Caco-2 (cell line): ENCODE data around the gene ACHE. TPM values are rescaled to one million over a fixed set of nuclear protein-coding genes. Genes with fewer than 3 reads are reported as not detected.
"Not testable (repeated sequence)": the region's sequence is repeated elsewhere in the genome, so short reads cannot be mapped to it uniquely, and the experiment has no call there.

Experiments used
- BruUV-seq: library from RNA; stranded (reverse); fragments of 400-500 nt; replicated peaks from 2 replicates; lab custom pipeline; 2021; lab: Mats Ljungman, UMichigan
- CTCF ChIA-PET: fragments of 300-600 bp; sonication (Branson Sonifier 250); formaldehyde crosslinking; loops from one replicate; lab custom pipeline; 2022; ENCODE audit warnings: antibody characterized with exemption; lab: Charles Lee
- POLR2A ChIA-PET: fragments of 300-600 bp; sonication (Branson Sonifier 250); formaldehyde crosslinking; loops from one replicate; lab custom pipeline; 2022; ENCODE audit warnings: antibody characterized with exemption; lab: Charles Lee
- DNase-seq, 2 experiments: peaks; one replicate each; pipeline versions ENCODE4 v3.0.0 to v3.0.0-alpha.2; 2020 to 2022
- H3K27me3 ChIP-seq: replicated peaks from 2 replicates; pipeline ENCODE4 v1.6.0; 2011; ENCODE audit warnings: low read length; ENCODE audit not compliant: control insufficient read depth, insufficient read depth
- H3K36me3 ChIP-seq: 2 replicates; pipeline ENCODE4 v1.5.1; 2011; ENCODE audit warnings: low read length; ENCODE audit not compliant: control insufficient read depth, insufficient read depth
- H3K4me1 ChIP-seq: fragments of 250-450 bp; sonication (Bioruptor Pico); 2 replicates; pipeline ENCODE4 v1.5.1; 2020; ENCODE audit warnings: mild to moderate bottlenecking
- H3K4me3 ChIP-seq: 2 replicates; pipeline ENCODE4 v1.5.1; 2011; ENCODE audit warnings: low read depth, mild to moderate bottlenecking, control low read depth, low read length
- H3K9me3 ChIP-seq: fragments of 250-450 bp; sonication (Bioruptor Pico); 2 replicates; pipeline ENCODE4 v1.5.1; 2020; ENCODE audit warnings: mild to moderate bottlenecking, moderate library complexity
- H3K27ac Mint-ChIP-seq: one replicate; pipeline ENCODE4 v1.8.0; 2022; ENCODE audit warnings: mixed read lengths; ENCODE audit not compliant: unreplicated experiment
- H3K27me3 Mint-ChIP-seq: one replicate; pipeline ENCODE4 v1.8.0; 2022; ENCODE audit warnings: mixed read lengths; ENCODE audit not compliant: insufficient read depth, unreplicated experiment
- H3K36me3 Mint-ChIP-seq: one replicate; pipeline ENCODE4 v1.8.0; 2022; ENCODE audit warnings: mild to moderate bottlenecking, mixed read lengths; ENCODE audit not compliant: insufficient read depth, unreplicated experiment
- H3K4me1 Mint-ChIP-seq: one replicate; pipeline ENCODE4 v1.8.0; 2022; ENCODE audit warnings: low read depth, mixed read lengths; ENCODE audit not compliant: unreplicated experiment
- H3K4me3 Mint-ChIP-seq: one replicate; pipeline ENCODE4 v1.8.0; 2022; ENCODE audit warnings: mild to moderate bottlenecking, moderate library complexity, mixed read lengths; ENCODE audit not compliant: unreplicated experiment
- H3K9me3 Mint-ChIP-seq: one replicate; pipeline ENCODE4 v1.8.0; 2022; ENCODE audit warnings: mixed read lengths; ENCODE audit not compliant: unreplicated experiment
- intact Hi-C: fragments of 100-400 bp; cut with micrococcal nuclease; formaldehyde crosslinking; loops from one replicate; pipeline ENCODE4 v1.10.0; 2022; ENCODE audit not compliant: unreplicated experiment
- total RNA-seq: library from RNA; stranded (reverse); gene quantifications from 2 replicates; pipeline ENCODE4 v1.2.3, GENCODE V29; 2022
- TF ChIP-seq, protein P1 (sequence below), 2 experiments: fragments of 200-600 bp in 1 of 2; IDR thresholded peaks; 1 replicate in 1 of 2; 2 replicates in 1 of 2; pipeline versions ENCODE4 v1.5.1 to v1.8.0; 2011 to 2022; ENCODE audit warnings: antibody characterized with exemption in 1 of 2, control low read depth in 1 of 2, inconsistent platforms in 1 of 2, low read depth in 1 of 2, low read length in 1 of 2, mild to moderate bottlenecking in 1 of 2, moderate library complexity in 1 of 2; ENCODE audit not compliant: insufficient read depth in 1 of 2, severe bottlenecking in 1 of 2, unreplicated experiment in 1 of 2

ACHE gene
- total RNA-seq, 1 experiment from 2014 or later = 19.0 TPM

DNA sequence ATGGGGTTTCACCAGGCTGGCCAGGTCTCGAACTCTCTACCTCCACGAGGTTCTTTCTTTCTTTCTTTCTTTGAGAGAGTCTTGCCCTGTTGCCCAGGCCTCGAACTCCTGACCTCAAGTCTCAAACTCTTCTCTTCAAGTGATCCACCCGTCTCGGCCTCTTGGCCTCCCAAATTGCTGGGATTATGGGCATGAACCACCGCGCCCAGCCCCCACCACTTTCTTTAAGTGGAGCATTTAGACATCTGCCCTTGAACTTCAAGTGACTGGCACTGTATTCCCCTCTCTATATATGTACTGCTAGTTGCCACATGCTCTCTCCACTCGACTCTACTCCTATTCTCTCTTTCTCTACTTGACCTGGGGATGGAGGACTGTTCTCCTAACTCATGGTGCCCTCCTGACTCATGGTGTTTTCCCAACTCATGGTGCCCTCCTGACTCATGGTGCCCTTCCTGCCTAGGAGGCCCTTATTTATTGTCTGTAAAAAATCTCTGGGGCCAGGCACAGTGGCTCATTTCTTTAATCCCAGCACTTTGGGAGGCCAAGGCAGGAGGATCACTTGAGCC, 19.3 kb upstream of the ACHE start:
- Mint-ChIP-seq H3K4me3 (no peak overlapping the region), H3K4me1 (peaks cover 26% of the 10 kb centered on the region), H3K27ac (peak overlapping the region; percentile 56), H3K36me3 (no peaks in the 10 kb centered on the region), H3K9me3 (peaks cover 9% of the 10 kb centered on the region), H3K27me3 (no peaks in the 10 kb centered on the region)
- POLR2A ChIA-PET = no interaction called here
- Histone ChIP-seq H3K9me3 (no peaks in the 10 kb centered on the region), H3K27me3 (no peaks in the 10 kb centered on the region), H3K4me3 (no peak overlapping the region), H3K36me3 (no peaks in the 10 kb centered on the region), H3K4me1 (peaks cover 35% of the 10 kb centered on the region)
- CTCF ChIA-PET = no interaction called here
- DNase-seq = no peak
- TF ChIP-seq, protein P1, sequence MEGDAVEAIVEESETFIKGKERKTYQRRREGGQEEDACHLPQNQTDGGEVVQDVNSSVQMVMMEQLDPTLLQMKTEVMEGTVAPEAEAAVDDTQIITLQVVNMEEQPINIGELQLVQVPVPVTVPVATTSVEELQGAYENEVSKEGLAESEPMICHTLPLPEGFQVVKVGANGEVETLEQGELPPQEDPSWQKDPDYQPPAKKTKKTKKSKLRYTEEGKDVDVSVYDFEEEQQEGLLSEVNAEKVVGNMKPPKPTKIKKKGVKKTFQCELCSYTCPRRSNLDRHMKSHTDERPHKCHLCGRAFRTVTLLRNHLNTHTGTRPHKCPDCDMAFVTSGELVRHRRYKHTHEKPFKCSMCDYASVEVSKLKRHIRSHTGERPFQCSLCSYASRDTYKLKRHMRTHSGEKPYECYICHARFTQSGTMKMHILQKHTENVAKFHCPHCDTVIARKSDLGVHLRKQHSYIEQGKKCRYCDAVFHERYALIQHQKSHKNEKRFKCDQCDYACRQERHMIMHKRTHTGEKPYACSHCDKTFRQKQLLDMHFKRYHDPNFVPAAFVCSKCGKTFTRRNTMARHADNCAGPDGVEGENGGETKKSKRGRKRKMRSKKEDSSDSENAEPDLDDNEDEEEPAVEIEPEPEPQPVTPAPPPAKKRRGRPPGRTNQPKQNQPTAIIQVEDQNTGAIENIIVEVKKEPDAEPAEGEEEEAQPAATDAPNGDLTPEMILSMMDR (IDR thresholded peaks at IDR 0.05; ENCODE audit: insufficient read depth in 1 of 2, low read depth in 1 of 2, low read length in 1 of 2, severe bottlenecking in 1 of 2, unreplicated experiment in 1 of 2) = no peak
- intact Hi-C loops = no loop called here
- BruUV-seq = no TSS peak

DNA sequence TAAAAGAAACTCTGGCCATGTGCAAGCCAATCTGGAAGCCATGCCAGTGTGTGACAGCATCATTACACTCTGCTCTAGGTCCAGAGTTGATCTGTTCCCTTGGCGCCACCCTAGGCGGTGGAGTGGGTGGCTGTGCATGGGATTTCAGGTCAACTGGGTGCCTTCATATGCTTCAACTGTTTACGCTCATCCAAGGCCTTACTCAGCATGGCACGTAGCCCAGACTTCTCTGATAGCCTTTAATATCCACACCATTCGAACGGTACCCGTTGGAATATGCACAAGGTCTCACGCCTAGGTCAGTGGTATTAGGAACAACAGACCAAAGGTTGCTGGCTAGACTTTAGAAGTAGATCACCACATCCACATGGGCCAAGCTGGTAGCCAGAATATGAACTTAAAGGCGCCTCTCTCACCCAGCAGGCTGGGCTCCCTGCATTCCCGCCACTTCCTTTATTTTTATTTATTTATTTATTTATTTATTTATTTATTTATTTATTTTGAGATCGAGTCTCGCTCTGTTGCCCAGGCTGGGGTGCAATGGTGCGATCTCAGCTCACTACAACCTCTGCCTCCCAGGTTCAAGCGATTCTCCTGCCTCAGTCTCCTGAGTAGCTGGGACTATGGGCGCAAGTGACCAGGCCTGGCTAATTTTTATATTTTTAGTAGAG, 18.7 kb upstream of the ACHE start:
- DNase-seq = no peak
- H3K4me1 Mint-ChIP-seq = peaks cover 26% of the 10 kb centered on the region
- no peak overlapping the region for H3K4me3 Mint-ChIP-seq
- peaks cover 9% of the 10 kb centered on the region for H3K9me3 Mint-ChIP-seq
- Histone ChIP-seq H3K27me3 (no peaks in the 10 kb centered on the region), H3K4me3 (no peak overlapping the region), H3K36me3 (no peaks in the 10 kb centered on the region), H3K4me1 (peaks cover 35% of the 10 kb centered on the region), H3K9me3 (no peaks in the 10 kb centered on the region)
- POLR2A ChIA-PET = no interaction called here
- no peaks in the 10 kb centered on the region for H3K36me3 Mint-ChIP-seq
- no peaks in the 10 kb centered on the region for H3K27me3 Mint-ChIP-seq
- peak overlapping the region; percentile 56 for H3K27ac Mint-ChIP-seq
- no TSS peak for BruUV-seq
- TF ChIP-seq, protein P1 (IDR thresholded peaks at IDR 0.05; ENCODE audit: insufficient read depth in 1 of 2, low read depth in 1 of 2, low read length in 1 of 2, severe bottlenecking in 1 of 2, unreplicated experiment in 1 of 2) = no peak
- intact Hi-C loops = no loop called here
- CTCF ChIA-PET = no interaction called here

DNA sequence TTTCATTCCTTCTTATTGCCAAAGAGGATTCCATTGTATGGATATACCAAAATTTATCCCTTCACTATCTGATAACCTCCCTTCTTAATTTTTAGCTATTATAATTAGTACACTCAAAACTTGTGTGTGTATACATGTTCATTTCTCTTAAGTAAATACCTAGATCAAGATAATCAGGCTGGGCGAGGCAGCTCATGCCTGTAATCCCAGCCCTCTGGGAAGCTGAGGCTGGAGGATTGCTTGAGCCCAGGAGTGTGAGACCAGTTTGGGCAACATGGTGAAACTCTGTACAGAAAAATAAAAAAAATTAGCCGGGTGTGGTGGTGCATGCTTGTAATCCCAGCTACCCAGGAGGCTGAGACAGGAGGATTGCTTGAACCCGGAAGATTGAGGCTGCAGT, 15.8 kb upstream of the ACHE start:
- CTCF ChIA-PET = interaction anchor here (0.7 to 1.1 kb wide), 2 partner anchors 233 to 397 kb away, joined by 3 to 7 read pairs; no protein-coding TSS in a partner anchor
- H3K4me1 ChIP-seq = peaks cover 26% of the 10 kb centered on the region
- H3K27ac Mint-ChIP-seq = no peak overlapping the region
- H3K9me3 ChIP-seq = no peaks in the 10 kb centered on the region
- POLR2A ChIA-PET = no interaction called here
- no peaks in the 10 kb centered on the region for H3K36me3 Mint-ChIP-seq
- no peaks in the 10 kb centered on the region for H3K36me3 ChIP-seq
- peaks cover 9% of the 10 kb centered on the region for H3K9me3 Mint-ChIP-seq
- TF ChIP-seq, protein P1 (IDR thresholded peaks at IDR 0.05; ENCODE audit: insufficient read depth in 1 of 2, low read depth in 1 of 2, low read length in 1 of 2, severe bottlenecking in 1 of 2, unreplicated experiment in 1 of 2) = no peak
- intact Hi-C loops = no loop called here
- no peaks in the 10 kb centered on the region for H3K27me3 ChIP-seq
- H3K4me3 ChIP-seq = no peak overlapping the region
- H3K4me3 Mint-ChIP-seq = no peak overlapping the region
- H3K27me3 Mint-ChIP-seq = no peaks in the 10 kb centered on the region
- peaks cover 26% of the 10 kb centered on the region for H3K4me1 Mint-ChIP-seq
- no TSS peak for BruUV-seq
- no peak for DNase-seq

DNA sequence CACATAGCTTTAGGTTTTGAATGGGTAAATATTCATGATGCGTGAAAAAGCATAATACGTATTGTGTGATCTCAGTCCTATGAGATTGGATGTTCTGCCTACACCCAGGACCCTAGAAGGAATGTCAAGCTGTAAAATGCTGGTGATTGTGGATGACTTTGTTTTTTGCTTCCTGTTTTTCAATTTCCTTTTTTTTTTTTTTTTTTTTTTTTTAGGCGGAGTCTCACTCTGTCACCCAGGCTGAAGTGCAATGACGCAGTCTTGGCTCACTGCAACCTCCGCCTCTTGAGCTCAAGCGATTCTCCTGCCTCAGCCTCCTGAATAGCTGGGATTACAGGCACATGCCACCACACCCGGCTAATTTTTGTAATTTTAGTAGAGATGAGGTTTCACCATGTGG, 14.8 kb upstream of the ACHE start:
- H3K27me3 Mint-ChIP-seq, H3K36me3 ChIP-seq, H3K27me3 ChIP-seq, H3K36me3 Mint-ChIP-seq, intact Hi-C loops, H3K9me3 Mint-ChIP-seq, BruUV-seq, H3K9me3 ChIP-seq, H3K4me3 Mint-ChIP-seq, H3K4me3 ChIP-seq, DNase-seq: not testable (repeated sequence)
- ChIA-PET CTCF (interaction anchor here (0.5 to 0.6 kb wide), 2 partner anchors 226 to 331 kb away, joined by 3 read pairs; no protein-coding TSS in a partner anchor), POLR2A (interaction anchor here (0.6 kb wide), 1 partner anchor 22 kb away, joined by 3 read pairs; no protein-coding TSS in a partner anchor)
- H3K4me1 ChIP-seq = peaks cover 26% of the 10 kb centered on the region
- Mint-ChIP-seq H3K27ac (peak overlapping the region; percentile 23), H3K4me1 (peaks cover 26% of the 10 kb centered on the region)
